IMR-90 (cell line): ENCODE data around the gene RXFP2. TPM values are rescaled to one million over a fixed set of nuclear protein-coding genes. Genes with fewer than 3 reads are reported as not detected.
A peak's percentile ranks its signal among the peaks of the same experiment; 100 is the strongest.

Source experiments
- ATAC-seq: fragments of 200-7000 bp; cut with Tn5 transposase; 2 replicates; pipeline ENCODE4 v1.9.1; 2020; ENCODE audit warnings: low read depth, mild to moderate bottlenecking, moderate library complexity
- BruUV-seq: library from RNA; stranded (reverse); fragments of 400-500 nt; replicated peaks from 2 replicates; lab custom pipeline; 2021; lab: Mats Ljungman, UMichigan
- CTCF ChIA-PET: fragments of 300-600 bp; formaldehyde crosslinking; extraction: SDS; loops from one replicate; lab custom pipeline; 2021; ENCODE audit warnings: antibody characterized with exemption; lab: Yijun Ruan, JAX
- POLR2A ChIA-PET: fragments of 300-600 bp; sonication (Branson Sonifier 250); formaldehyde crosslinking; loops from one replicate; lab custom pipeline; 2022; ENCODE audit warnings: antibody characterized with exemption; ENCODE audit not compliant: unreplicated experiment; lab: Charles Lee
- DNase-seq: peaks from one replicate; pipeline ENCODE4 v3.0.0; 2013
- H2AFZ ChIP-seq: replicated peaks from 2 replicates; pipeline ENCODE3; 2013; ENCODE audit warnings: low read length, mild to moderate bottlenecking; ENCODE audit not compliant: poor library complexity
- H2AK5ac ChIP-seq: 2 replicates; pipeline ENCODE4 v1.6.1; 2013; ENCODE audit warnings: low read depth, low read length, inconsistent platforms
- H2AK9ac ChIP-seq: replicated peaks from 2 replicates; pipeline ENCODE3; 2013; ENCODE audit warnings: mild to moderate bottlenecking, low read depth, low read length, moderate library complexity; ENCODE audit not compliant: poor library complexity
- H2BK120ac ChIP-seq: 2 replicates; pipeline ENCODE4 v1.6.1; 2013; ENCODE audit warnings: low read depth, low read length, inconsistent platforms
- H2BK15ac ChIP-seq: 3 replicates; pipeline ENCODE4 v1.6.1; 2013; ENCODE audit warnings: low read depth, low read length, inconsistent platforms
- H2BK20ac ChIP-seq: 2 replicates; pipeline ENCODE4 v1.6.1; 2013; ENCODE audit warnings: low read depth, mild to moderate bottlenecking, inconsistent platforms, low read length, moderate library complexity
- H2BK5ac ChIP-seq: 2 replicates; pipeline ENCODE4 v1.6.1; 2013; ENCODE audit warnings: mild to moderate bottlenecking, low read depth, low read length, inconsistent platforms; ENCODE audit not compliant: poor library complexity, severe bottlenecking
- H3K14ac ChIP-seq: replicated peaks from 2 replicates; pipeline ENCODE4 v1.6.1; 2013; ENCODE audit warnings: low read depth, low read length, inconsistent platforms
- H3K18ac ChIP-seq: 2 replicates; pipeline ENCODE4 v1.6.1; 2013; ENCODE audit warnings: low read depth, low read length, control low read depth
- H3K23ac ChIP-seq: 2 replicates; pipeline ENCODE4 v1.6.1; 2013; ENCODE audit warnings: low read depth, low read length, inconsistent platforms
- H3K27ac ChIP-seq: 2 replicates; pipeline ENCODE4 v1.5.1; 2013; ENCODE audit warnings: mild to moderate bottlenecking, control low read depth, low read length; ENCODE audit not compliant: insufficient read depth
- H3K27me3 ChIP-seq: 2 replicates; pipeline ENCODE4 v1.6.1; 2013; ENCODE audit warnings: low read length; ENCODE audit not compliant: control insufficient read depth, insufficient read depth
- H3K36me3 ChIP-seq: 2 replicates; pipeline ENCODE4 v1.6.1; 2013; ENCODE audit warnings: low read length, mixed read lengths; ENCODE audit not compliant: control insufficient read depth, insufficient read depth
- H3K4ac ChIP-seq: 2 replicates; pipeline ENCODE4 v1.6.1; 2013; ENCODE audit warnings: low read depth, low read length, inconsistent platforms
- H3K4me1 ChIP-seq: 2 replicates; pipeline ENCODE4 v1.6.1; 2013; ENCODE audit warnings: low read length, mixed read lengths; ENCODE audit not compliant: control insufficient read depth, insufficient read depth
- H3K4me2 ChIP-seq: 2 replicates; pipeline ENCODE4 v1.6.1; 2013; ENCODE audit warnings: low read depth, mild to moderate bottlenecking, control low read depth, low read length, moderate library complexity
- H3K4me3 ChIP-seq: 2 replicates; pipeline ENCODE4 v1.5.1; 2013; ENCODE audit warnings: low read depth, mild to moderate bottlenecking, control low read depth, low read length, moderate library complexity; ENCODE audit not compliant: insufficient read depth
- H3K56ac ChIP-seq: 2 replicates; pipeline ENCODE4 v1.6.1; 2013; ENCODE audit warnings: low read length, inconsistent platforms; ENCODE audit not compliant: insufficient read depth; ENCODE audit errors: extremely low read depth
- H3K79me1 ChIP-seq, 2 experiments: 2 replicates each; pipeline ENCODE4 v1.6.1; 2013; ENCODE audit warnings: low read length in 2 of 2, inconsistent platforms in 1 of 2, low read depth in 1 of 2
- H3K9ac ChIP-seq: 2 replicates; pipeline ENCODE4 v1.6.1; 2013; ENCODE audit warnings: low read depth, low read length, control low read depth
- H3K9me1 ChIP-seq: 2 replicates; pipeline ENCODE4 v1.6.1; 2013; ENCODE audit warnings: low read length, inconsistent platforms; ENCODE audit not compliant: insufficient read depth
- H3K9me3 ChIP-seq: 2 replicates; pipeline ENCODE4 v1.6.1; 2013; ENCODE audit warnings: low read length; ENCODE audit not compliant: control insufficient read depth, insufficient read depth
- H4K20me1 ChIP-seq: 2 replicates; pipeline ENCODE4 v1.6.1; 2013; ENCODE audit warnings: low read length, inconsistent platforms; ENCODE audit not compliant: insufficient read depth
- H4K5ac ChIP-seq: 2 replicates; pipeline ENCODE4 v1.6.1; 2013; ENCODE audit warnings: mild to moderate bottlenecking, low read depth, low read length, control low read depth
- H4K8ac ChIP-seq, 2 experiments: 2 replicates each; pipeline ENCODE4 v1.6.1; 2013; ENCODE audit warnings: low read depth in 2 of 2, low read length in 2 of 2, control low read depth in 1 of 2, inconsistent platforms in 1 of 2
- H4K91ac ChIP-seq: 2 replicates; pipeline ENCODE4 v1.6.1; 2013; ENCODE audit warnings: low read depth, low read length, inconsistent platforms; ENCODE audit not compliant: insufficient read depth
- BHLHE40 ChIP-seq: fragments of 150-350 bp; IDR thresholded peaks from 2 replicates; pipeline ENCODE4 v1.6.1; 2016; ENCODE audit warnings: mild to moderate bottlenecking, low read depth, low read length
- CHD1 ChIP-seq: IDR thresholded peaks from 2 replicates; pipeline ENCODE4 v1.6.1; 2012; ENCODE audit warnings: low read depth, low read length, improper control_type of control experiment
- CTCF ChIP-seq: conservative IDR thresholded peaks from 2 replicates; pipeline ENCODE4 v1.5.1; 2012; ENCODE audit warnings: mild to moderate bottlenecking, low read depth, low read length, improper control_type of control experiment
- MAZ ChIP-seq: IDR thresholded peaks from 2 replicates; pipeline ENCODE4 v1.6.1; 2012; ENCODE audit warnings: low read depth, mild to moderate bottlenecking, low read length, improper control_type of control experiment, moderate library complexity, borderline replicate concordance
- NFE2L2 ChIP-seq: fragments of 150-350 bp; IDR thresholded peaks from 2 replicates; pipeline ENCODE4 v1.6.1; 2016; ENCODE audit warnings: low read depth, mild to moderate bottlenecking, low read length
- RAD21 ChIP-seq: IDR thresholded peaks from 2 replicates; pipeline ENCODE4 v1.6.1; 2012; ENCODE audit warnings: low read length, improper control_type of control experiment
- RCOR1 ChIP-seq: IDR thresholded peaks from 2 replicates; pipeline ENCODE4 v1.6.1; 2012; ENCODE audit warnings: mild to moderate bottlenecking, low read length, improper control_type of control experiment; ENCODE audit not compliant: insufficient replicate concordance
- RFX5 ChIP-seq: IDR thresholded peaks from 2 replicates; pipeline ENCODE4 v1.8.0; 2012; ENCODE audit warnings: low read depth, mild to moderate bottlenecking, low read length, moderate library complexity
- SMC3 ChIP-seq: fragments of 150-350 bp; IDR thresholded peaks from 2 replicates; pipeline ENCODE4 v1.6.1; 2016; ENCODE audit warnings: low read depth, mild to moderate bottlenecking, antibody characterized with exemption, low read length, moderate library complexity
- USF2 ChIP-seq: fragments of 150-350 bp; IDR thresholded peaks from 2 replicates; pipeline ENCODE4 v1.6.1; 2017; ENCODE audit warnings: mild to moderate bottlenecking, antibody characterized with exemption, low read length, low read depth
- WGBS, 2 experiments: methylation state at CpG; one replicate each; pipeline versions ENCODE4 v1.1.5 to v1.1.7; 2013; ENCODE audit warnings: missing lambda C conversion rate in 2 of 2; ENCODE audit not compliant: insufficient read length in 1 of 2; ENCODE audit errors: extremely low coverage in 2 of 2; 5-methylcytosine and 5-hydroxymethylcytosine counted together
- dilution Hi-C: fragments of 300-500 bp; cut with HindIII; formaldehyde crosslinking; loops from one replicate; pipeline ENCODE4 v1.14.3; 2018; ENCODE audit warnings: low sequenced_read_pairs; ENCODE audit not compliant: unreplicated experiment
- in situ Hi-C: fragments of 300-500 bp; cut with MboI; formaldehyde crosslinking; loops from 3 replicates; pipeline ENCODE4 v1.14.3; 2019; ENCODE audit warnings: low sequenced_read_pairs, inconsistent platforms, mixed read lengths
- intact Hi-C: fragments of 100-400 bp; cut with micrococcal nuclease; formaldehyde crosslinking; loops from 2 replicates; pipeline ENCODE4 v1.10.0; 2022
- polyA plus RNA-seq, 3 experiments: library from polyadenylated mRNA; depleted of rRNA; stranded (reverse); fragments of >200 nt; gene quantifications; 2 replicates each; pipeline ENCODE4 v1.2.3, GENCODE V29; 2012; ENCODE audit warnings: low replicate concordance in 1 of 3
- total RNA-seq: library from RNA; depleted of rRNA; stranded (reverse); fragments of >200 nt; gene quantifications from 2 replicates; pipeline ENCODE4 v1.2.3, GENCODE V29; 2012

Gene RXFP2
- total and polyA plus RNA-seq, 2 of the 4 experiments (the other 2 are of a cell fraction): not detected

GRCh38 chr13:31781064-31781463, 41.7 kb downstream of the RXFP2 start:
- Histone ChIP-seq H2BK15ac (no peak overlapping the region), H2BK120ac (no peak overlapping the region), H2AK9ac (no peak overlapping the region), H4K20me1 (no peaks in the 10 kb centered on the region), H3K4me3 (no peak overlapping the region), H3K4me2 (no peak overlapping the region), H2AFZ (no peak overlapping the region), H2BK20ac (no peak overlapping the region), H3K36me3 (no peaks in the 10 kb centered on the region), H4K91ac (no peak overlapping the region), H3K79me1 (no peaks in the 10 kb centered on the region), H3K56ac (no peak overlapping the region), H3K9ac (no peak overlapping the region), H2BK5ac (no peak overlapping the region), H3K9me1 (no peaks in the 10 kb centered on the region), H4K5ac (no peak overlapping the region), H3K27me3 (peaks cover 1% of the 10 kb centered on the region; the same call in 1 of the 2 replicates), H3K23ac (no peak overlapping the region), H2AK5ac (no peak overlapping the region), H3K14ac (no peak overlapping the region), H4K8ac (no peak overlapping the region), H3K4me1 (no peaks in the 10 kb centered on the region), H3K27ac (no peak overlapping the region), H3K18ac (no peak overlapping the region), H3K4ac (no peak overlapping the region), H3K9me3 (no peaks in the 10 kb centered on the region)
- dilution Hi-C loops (no loop called here), in situ Hi-C loops (no loop called here), intact Hi-C loops (no loop called here)
- DNase-seq (peak; percentile 18), ATAC-seq (no peak)
- ChIA-PET CTCF (interaction anchor here (0.6 kb wide), 1 partner anchor 12 kb away, joined by 3 read pairs; no protein-coding TSS in a partner anchor), POLR2A (no interaction called here)
- TF ChIP-seq MAZ (no peak), CTCF (no peak), USF2 (no peak), BHLHE40 (no peak), RAD21 (no peak), RCOR1 (no peak), RFX5 (no peak), SMC3 (no peak), NFE2L2 (no peak), CHD1 (no peak)
- BruUV-seq: no TSS peak
- no CpG with 5 or more reads among the region's 4 CpGs for WGBS, 2 experiments
